ENCODE data around the gene SWSAP1. TPM values are rescaled to one million over a fixed set of nuclear protein-coding genes. Genes with fewer than 3 reads are reported as not detected.
"Not testable (repeated sequence)": the region's sequence is repeated elsewhere in the genome, so short reads cannot be mapped to it uniquely, and the experiment has no call there.

Gene SWSAP1
- polyA plus RNA-seq, 3 donors, result 3.0 to 3.2 (median 3.1) TPM

DNA sequence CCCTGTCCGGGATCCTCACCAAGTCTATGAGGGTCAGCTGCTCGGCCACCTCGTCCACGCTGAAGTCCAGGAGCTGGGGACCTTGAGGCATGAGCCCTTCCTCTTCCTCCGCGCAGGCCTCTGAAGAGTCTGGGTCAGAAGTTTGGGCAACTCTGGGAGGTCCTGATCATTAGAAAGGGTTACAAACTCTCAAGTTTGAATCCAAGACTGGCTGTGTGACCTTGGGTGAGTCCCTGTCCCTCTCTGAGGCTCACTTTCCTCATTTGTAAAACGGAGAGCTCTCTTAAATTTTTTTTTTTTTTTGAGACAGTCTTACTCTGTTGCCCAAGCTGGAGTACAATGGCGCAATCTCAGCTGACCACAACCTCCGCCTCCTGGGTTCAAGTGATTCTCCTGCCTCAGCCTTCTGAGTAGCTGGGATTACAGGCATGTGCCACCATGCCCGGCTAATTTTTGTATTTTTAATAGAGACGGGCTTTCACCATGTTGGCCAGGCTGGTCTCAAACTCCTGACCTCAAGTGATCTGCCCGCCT, 32.3 kb downstream of the SWSAP1 start:
- DNase-seq (ENCODE audit: low read depth in 3 of 3, low spot score in 2 of 3), result not testable (repeated sequence)

GRCh38 chr19:11408591-11408990, 34.1 kb downstream of the SWSAP1 start:
- no peak for DNase-seq (ENCODE audit: low read depth in 3 of 3, low spot score in 2 of 3)

DNA sequence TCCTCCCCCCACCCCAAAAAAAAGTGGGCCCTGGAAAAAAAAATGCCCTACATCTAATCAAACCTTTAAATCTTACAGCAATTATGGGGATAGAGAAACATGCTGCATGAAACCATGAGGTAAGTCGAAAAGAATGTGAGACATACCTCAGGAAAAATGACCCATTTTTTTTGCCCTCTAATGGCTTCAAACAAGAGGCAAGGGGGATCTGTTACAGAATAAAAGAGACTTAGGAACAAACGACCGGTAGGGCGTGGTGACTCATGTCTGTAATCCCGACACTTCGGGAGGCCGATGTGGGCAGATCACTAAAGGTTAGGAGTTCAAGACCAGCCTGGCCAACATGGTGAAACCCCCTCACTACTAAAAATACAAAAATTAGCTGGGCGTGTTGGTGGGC, 36.2 kb downstream of the SWSAP1 start:
- DNase-seq (ENCODE audit: low read depth in 3 of 3, low spot score in 2 of 3), result no peak

- no peak for DNase-seq (ENCODE audit: low read depth in 3 of 3, low spot score in 2 of 3)
These were observed 40.1 kb downstream of the SWSAP1 start for GRCh38 chr19:11414544-11414943.

GRCh38 chr19:11416346-11417052, 42.0 kb downstream of the SWSAP1 start:
- DNase-seq (ENCODE audit: low read depth in 3 of 3, low spot score in 2 of 3), result no peak

GRCh38 chr19:11418094-11418548, 43.7 kb downstream of the SWSAP1 start:
- DNase-seq (ENCODE audit: low read depth in 3 of 3, low spot score in 2 of 3), result no peak

GRCh38 chr19:11418549-11419506, 44.4 kb downstream of the SWSAP1 start, which contains the start of gene RGL3:
TSS of gene RGL3 (minus strand) at chr19:11419314. CDS start at chr19:11419278, 36 bp downstream.
- DNase-seq (ENCODE audit: low read depth in 3 of 3, low spot score in 2 of 3), result no peak

DNA sequence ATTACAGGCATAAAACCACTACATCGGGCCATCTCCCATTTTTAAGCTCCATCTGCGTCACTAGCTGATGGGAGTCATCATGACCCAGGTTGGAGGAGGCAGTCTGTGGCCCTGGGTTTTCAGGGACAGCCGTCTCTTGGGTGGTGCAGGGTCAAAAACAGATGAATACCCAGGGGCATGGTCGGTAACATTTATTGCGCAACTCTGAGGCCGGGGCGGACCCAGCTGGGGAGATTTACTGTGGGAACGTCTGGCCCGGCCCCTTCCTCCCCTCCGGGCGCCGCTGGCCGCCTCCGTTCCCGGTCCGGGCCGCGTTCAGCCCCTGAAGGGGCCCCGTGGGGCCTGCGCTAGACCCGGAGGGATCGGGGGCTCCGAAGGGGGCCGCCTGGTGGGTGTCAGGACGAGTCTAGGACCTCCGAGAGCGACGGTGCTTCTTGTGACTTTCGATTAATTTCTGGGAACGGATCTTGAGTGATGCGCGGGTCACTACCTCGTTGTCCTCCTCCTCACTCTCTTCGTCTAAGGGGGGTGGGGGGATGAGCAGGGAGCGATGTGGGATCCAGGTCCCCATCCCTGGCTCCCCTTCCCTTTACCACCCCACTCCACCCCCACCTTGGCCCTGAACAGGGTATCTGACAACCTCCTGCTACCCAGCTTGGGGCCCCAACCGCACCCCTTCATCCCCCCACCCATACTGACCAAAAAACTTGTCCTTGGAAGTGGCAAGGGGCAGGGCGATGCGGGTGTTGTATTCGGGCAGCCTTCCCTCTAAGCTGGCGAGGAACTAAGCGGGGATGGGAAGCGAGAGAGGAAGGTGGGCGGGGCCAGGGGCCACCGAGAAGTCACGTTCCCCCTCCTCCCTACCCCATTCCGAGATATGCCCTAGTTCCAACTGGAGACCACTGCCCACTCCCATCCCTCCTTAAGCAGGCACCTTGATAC, 46.2 kb downstream of the SWSAP1 start:
- DNase-seq (ENCODE audit: low read depth in 3 of 3, low spot score in 2 of 3), result no peak

GRCh38 chr19:11421371-11422098, 47.1 kb downstream of the SWSAP1 start:
- no peak for DNase-seq (ENCODE audit: low read depth in 3 of 3, low spot score in 2 of 3)

DNA sequence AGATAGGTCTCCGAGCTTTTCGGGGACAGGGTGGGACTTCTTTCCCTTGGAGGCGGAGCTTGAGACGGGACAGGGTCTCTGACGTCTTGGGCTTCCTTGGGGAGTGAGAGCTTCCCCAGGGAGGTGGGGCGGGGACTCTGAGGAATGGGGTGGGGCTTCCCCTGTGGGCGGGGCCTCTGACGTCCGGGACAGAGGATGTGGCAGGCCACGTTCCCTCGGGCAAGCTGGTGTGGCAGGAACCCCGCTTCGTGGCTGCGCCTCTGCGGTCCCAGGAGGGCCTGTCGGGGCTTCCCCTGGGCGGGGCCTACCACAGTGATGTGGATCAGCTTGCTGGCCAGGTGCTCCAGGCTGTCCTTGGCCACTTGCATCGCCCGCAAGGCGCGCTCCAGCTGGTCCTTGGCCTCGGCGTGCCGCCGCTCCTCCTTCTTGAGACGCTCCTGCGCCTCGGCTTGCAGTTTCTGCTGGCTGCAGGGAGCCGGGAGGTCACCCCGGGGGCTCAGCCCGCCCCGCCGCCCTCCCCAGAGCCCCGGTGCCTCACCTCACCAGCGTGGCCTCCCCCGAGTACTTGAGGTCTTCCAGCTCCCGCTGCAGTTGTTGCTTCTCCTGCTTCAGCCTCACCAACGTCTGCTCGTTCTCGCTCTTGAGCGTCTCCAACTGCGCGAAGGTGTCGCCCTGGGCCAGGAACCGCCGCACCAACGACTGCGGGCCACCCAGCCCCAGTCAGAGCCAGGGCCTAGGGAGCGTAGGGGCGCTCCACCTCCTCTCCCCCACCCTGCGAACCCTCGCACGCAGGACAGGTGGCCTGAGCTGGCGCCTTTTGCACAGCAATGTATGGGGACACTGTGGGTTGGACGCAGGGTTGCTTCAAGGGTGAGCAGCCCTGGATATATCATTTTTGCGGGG, 47.9 kb downstream of the SWSAP1 start:
- no peak for DNase-seq (ENCODE audit: low read depth in 3 of 3, low spot score in 2 of 3)

- DNase-seq (ENCODE audit: low read depth in 3 of 3, low spot score in 2 of 3), result no peak
These were observed 48.8 kb downstream of the SWSAP1 start for GRCh38 chr19:11423164-11423790.

- DNase-seq (ENCODE audit: low read depth in 3 of 3, low spot score in 2 of 3), result no peak
These were observed 49.3 kb downstream of the SWSAP1 start for GRCh38 chr19:11423791-11424181.

Other genes with a start within 250 kb of the SWSAP1 start
- 10 to 100 TPM; 12.8 to 17.1 (median 14.6) TPM for gene SPC24, start 218.9 kb upstream of the SWSAP1 start, polyA plus RNA-seq (ENCODE audit: insufficient read length in 3 of 3)
- 100 to 1,000 TPM; 114 to 117 (median 116) TPM for gene KANK2, start 177.1 kb upstream of the SWSAP1 start, polyA plus RNA-seq (ENCODE audit: insufficient read length in 3 of 3)
- under 1 TPM in 2 of 3 donors, not detected in 1; 0.28 to 0.42 TPM for gene ANGPTL8, start 135.0 kb upstream of the SWSAP1 start, polyA plus RNA-seq (ENCODE audit: insufficient read length in 3 of 3)
- 10 to 100 TPM; 34.4 to 37.8 (median 34.7) TPM for gene DOCK6, start 112.1 kb upstream of the SWSAP1 start, polyA plus RNA-seq (ENCODE audit: insufficient read length in 3 of 3)
- gene TSPAN16, start 78.5 kb upstream of the SWSAP1 start, polyA plus RNA-seq (ENCODE audit: insufficient read length in 3 of 3), result not detected
- gene RAB3D, start 35.0 kb upstream of the SWSAP1 start, polyA plus RNA-seq (ENCODE audit: insufficient read length in 3 of 3), result 10 to 100 TPM; 14.4 to 19.2 (median 17.4) TPM
- 100 to 1,000 TPM; 126 to 159 (median 135) TPM for gene TMEM205, start 28.4 kb upstream of the SWSAP1 start, polyA plus RNA-seq (ENCODE audit: insufficient read length in 3 of 3)
- gene CCDC159, start 28.1 kb upstream of the SWSAP1 start, polyA plus RNA-seq (ENCODE audit: insufficient read length in 3 of 3), result 10 to 100 TPM; 21.5 to 23.3 (median 21.8) TPM
- 10 to 100 TPM in 2 of 3 donors, 1 to 10 TPM in 1; 9.2 to 11.3 (median 10.0) TPM for gene PLPPR2, start 19.2 kb upstream of the SWSAP1 start, polyA plus RNA-seq (ENCODE audit: insufficient read length in 3 of 3)
- gene EPOR, start 9.6 kb downstream of the SWSAP1 start, polyA plus RNA-seq (ENCODE audit: insufficient read length in 3 of 3), result 10 to 100 TPM; 15.0 to 17.2 (median 15.7) TPM
- 10 to 100 TPM; 47.6 to 64.8 (median 55.5) TPM for gene RGL3, start 44.6 kb downstream of the SWSAP1 start, polyA plus RNA-seq (ENCODE audit: insufficient read length in 3 of 3)
- 1 to 10 TPM; 1.5 to 1.6 (median 1.5) TPM for gene ODAD3, start 60.5 kb downstream of the SWSAP1 start, polyA plus RNA-seq (ENCODE audit: insufficient read length in 3 of 3)
- 100 to 1,000 TPM; 299 to 323 (median 323) TPM for gene PRKCSH, start 61.0 kb downstream of the SWSAP1 start, polyA plus RNA-seq (ENCODE audit: insufficient read length in 3 of 3)
- gene ELAVL3, start 106.4 kb downstream of the SWSAP1 start, polyA plus RNA-seq (ENCODE audit: insufficient read length in 3 of 3), result under 1 TPM; 0.04 to 0.35 (median 0.04) TPM
- gene ZNF653, start 131.2 kb downstream of the SWSAP1 start, polyA plus RNA-seq (ENCODE audit: insufficient read length in 3 of 3), result 1 to 10 TPM; 9.0 to 9.9 (median 9.4) TPM
- 10 to 100 TPM; 36.5 to 40.4 (median 38.8) TPM for gene ECSIT, start 154.5 kb downstream of the SWSAP1 start, polyA plus RNA-seq (ENCODE audit: insufficient read length in 3 of 3)
- 1 to 10 TPM; 2.2 to 3.0 (median 2.2) TPM for gene CNN1, start 164.2 kb downstream of the SWSAP1 start, polyA plus RNA-seq (ENCODE audit: insufficient read length in 3 of 3)
- 10 to 100 TPM; 43.5 to 48.5 (median 44.9) TPM for gene ELOF1, start 184.6 kb downstream of the SWSAP1 start, polyA plus RNA-seq (ENCODE audit: insufficient read length in 3 of 3)
- 10 to 100 TPM; 12.6 to 17.2 (median 15.5) TPM for gene ACP5, start 203.0 kb downstream of the SWSAP1 start, polyA plus RNA-seq (ENCODE audit: insufficient read length in 3 of 3)
- gene ZNF627, start 222.8 kb downstream of the SWSAP1 start, polyA plus RNA-seq (ENCODE audit: insufficient read length in 3 of 3), result 10 to 100 TPM; 47.8 to 56.1 (median 51.9) TPM